Activated CD4-positive, alpha-beta T cell treated with anti-CD3 and anti-CD28 coated beads, Interleukin-2, amount 50 U/mL, for 24 hours (primary cell): ENCODE results near the gene DLGAP4.

Source experiments
- DNase-seq, 2 donors: peaks; one replicate each; pipeline ENCODE4 v3.0.0-alpha.2; 2020; ENCODE audit warnings: low read depth in 1 of 2, low spot score in 1 of 2

DLGAP4 gene

DNA sequence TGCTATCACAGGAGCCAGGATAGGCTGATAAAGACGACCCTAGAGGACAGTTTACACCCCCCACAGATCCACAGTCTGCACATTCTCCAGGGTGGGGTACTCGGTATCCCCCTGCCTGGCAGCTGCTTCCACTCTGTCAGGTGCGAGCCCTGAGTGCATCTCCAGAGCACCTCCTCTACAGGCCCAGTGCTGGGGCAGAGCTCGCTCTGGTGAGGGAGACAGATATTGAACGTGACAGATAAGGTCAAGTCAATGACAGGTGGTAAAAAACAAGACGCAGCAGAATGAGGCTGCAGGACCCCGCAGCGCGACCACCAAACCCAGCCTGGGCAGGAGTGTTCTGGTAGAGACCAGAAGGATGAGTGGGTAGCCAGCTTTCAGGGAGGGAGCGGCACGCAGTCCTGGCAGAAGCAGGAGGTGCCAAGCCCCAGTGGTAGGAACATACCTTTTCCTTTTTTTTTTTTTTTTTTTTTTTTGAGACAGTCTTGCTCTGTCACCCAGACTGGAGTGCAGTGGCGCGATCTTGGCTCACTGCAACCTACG, 222.8 kb downstream of the DLGAP4 start:
- DNase-seq, result no peak

DNA sequence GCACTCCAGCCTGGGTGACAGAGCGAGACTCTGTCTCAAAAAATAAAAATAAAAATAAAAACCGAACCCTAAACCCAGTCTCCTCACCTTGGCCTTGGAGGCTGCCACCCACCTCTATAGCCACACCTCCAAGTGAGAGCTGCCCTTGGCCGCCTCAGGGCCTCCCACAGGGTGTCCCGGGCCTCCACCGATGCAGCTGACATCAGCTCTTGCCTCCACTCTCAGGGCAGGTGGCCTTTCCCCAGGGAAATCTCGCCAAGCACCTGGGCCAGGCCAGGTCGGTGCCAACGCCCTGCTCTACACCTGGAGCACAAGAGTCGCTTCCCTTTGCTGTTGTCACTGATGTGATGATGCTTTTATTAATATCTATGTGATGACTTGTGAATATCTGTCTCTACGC, 226.2 kb downstream of the DLGAP4 start:
- DNase-seq, result no peak

DNA sequence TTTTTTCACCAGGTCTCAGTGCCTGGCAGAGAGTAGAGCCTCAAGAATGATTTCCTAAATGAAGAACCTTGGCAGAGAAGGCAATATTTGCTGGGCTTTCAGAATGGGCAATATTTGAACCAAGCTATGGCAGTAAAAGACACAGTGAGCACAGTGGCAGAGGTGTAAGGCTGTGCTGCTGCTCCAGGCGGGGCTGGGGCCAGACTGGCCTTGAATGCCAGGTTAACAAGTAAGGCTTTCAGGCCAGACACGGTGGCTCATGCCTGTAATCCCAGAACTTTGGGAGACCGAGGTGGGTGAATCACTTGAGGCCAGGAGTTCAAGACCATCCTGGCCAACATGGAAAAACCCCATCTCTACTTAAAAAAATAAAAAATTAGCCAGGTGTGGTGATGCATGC, 226.7 kb downstream of the DLGAP4 start:
- no peak for DNase-seq

DNA sequence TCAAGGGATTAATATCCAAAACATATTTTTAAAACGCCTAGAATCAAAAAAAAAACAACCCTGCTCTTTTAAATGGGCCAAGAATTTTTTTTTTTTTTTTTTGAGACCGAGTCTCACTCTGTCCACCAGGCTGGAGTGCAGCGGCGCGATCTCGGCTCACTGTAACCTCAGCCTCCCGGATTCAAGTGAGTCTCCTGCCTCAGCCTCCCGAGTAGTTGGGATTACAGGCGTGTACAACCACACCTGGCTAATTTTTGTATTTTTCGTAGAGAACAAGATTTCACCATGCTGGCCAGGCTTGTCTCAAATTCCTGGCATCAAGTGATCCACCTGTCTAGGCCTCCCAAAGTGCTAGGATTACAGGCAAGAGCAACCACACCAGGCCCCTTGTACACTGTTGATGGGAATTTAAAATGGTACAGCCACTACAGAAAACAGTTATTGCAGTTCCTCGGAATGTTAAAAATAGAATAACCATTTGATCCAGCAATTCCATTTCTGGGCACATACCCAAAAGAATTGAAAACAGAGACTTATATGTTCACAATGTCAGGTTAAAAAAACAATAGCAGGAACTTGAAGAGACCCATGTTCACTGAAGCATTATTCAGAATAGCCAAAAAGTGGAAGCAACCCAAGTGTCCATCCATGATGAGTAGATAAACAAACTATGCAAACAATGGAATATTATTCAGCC, 232.0 kb downstream of the DLGAP4 start:
- DNase-seq, result no peak

DNA sequence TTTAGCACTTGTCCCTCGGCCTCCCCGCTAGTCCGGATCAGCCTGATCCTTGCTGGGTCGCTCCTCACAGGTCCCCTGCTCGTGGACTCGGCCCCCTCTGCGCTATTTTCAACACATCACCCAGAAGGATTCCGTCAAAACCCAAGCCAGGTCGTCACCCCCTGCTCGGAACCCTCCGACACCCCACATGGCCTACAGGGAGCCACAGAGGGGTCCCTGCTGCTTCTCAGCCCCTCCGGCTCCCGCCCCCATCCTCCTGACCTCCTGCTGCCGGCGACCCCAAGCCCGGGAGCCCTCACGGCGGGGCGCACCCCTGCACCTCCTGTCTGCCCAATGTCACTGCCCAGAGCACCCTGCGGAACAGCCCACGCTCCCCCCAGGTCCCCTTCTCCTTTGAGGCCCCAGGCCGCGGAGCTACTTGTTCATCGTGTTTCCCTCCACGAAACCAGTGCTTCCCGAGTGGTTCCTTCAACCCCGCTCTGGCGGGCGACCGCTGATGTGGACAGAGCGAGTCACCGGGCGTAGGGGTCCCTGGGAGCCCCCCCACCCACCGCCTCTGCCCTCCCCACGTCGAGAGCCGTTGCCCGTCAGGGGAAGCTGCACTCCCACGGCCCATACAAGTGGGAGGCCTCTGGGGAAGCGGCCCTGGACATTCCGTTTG, 234.5 kb downstream of the DLGAP4 start:
- no peak for DNase-seq

DNA sequence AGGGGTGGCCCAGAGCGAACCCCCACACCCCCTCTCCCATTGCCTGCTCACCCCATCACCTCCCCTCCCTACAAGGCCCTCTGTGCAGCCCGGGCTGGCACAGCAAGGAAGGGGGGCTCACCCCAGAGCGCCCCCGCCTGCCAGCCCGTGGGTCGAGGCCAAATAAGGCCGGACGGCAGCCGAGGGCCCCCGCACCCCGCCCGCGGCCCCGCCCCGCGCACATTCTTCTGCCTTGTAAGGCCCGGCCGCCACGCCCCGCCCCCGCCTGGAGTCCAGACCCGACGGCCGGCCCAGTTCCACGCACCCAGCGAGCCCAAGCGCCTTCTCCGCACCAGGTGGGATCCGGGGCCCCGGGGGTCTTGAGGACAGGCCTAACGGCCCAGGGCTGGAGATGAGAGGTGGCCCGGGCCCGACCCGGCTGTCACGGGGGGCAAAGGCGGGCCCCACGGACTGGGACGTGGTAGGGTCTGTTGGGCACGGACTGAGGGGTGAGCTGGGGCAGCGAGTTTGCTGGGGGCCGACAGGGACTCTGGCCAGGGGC, 235.2 kb downstream of the DLGAP4 start, which contains the start of gene MYL9:
TSS of gene MYL9 (plus strand) at position 293 of the 541 bp plus-strand sequence. CDS start 3,366 bp downstream, outside the sequence.
- DNase-seq, result no peak

DNA sequence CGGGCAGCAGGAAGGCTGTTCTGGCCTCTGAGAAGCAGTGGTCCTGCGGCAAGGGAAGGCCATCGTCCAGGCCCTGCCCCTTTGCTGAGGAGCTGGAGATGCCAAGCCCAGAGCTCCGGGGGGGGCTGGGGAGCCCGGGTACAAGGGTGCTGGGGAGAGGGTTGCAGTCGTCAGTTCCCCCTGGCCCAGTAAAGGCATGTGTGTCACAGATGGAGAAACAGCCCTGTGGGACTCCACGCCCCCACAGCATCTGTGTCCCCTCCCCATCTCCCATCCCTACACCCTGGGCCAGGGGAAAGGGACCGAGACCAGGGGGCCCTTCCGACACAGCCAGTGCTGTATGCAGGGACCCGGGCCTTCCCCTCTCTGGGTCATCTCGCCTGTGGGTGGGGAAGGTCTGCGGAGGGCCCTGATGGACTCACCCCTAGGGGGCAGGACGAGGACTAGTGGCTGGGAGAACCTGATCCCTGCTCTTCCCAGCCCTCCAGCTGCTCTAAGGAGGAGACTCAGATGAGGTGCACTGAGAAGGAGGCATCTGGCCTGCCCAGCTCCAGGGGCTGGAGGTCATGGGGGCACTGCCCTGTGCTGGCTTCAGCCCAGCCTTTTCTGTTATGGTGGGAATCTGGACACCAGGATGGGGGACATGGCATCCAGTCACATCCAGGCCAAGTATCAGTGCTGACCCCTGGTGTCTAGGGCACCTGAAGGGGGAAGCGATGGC, 235.8 kb downstream of the DLGAP4 start:
- no peak for DNase-seq

DNA sequence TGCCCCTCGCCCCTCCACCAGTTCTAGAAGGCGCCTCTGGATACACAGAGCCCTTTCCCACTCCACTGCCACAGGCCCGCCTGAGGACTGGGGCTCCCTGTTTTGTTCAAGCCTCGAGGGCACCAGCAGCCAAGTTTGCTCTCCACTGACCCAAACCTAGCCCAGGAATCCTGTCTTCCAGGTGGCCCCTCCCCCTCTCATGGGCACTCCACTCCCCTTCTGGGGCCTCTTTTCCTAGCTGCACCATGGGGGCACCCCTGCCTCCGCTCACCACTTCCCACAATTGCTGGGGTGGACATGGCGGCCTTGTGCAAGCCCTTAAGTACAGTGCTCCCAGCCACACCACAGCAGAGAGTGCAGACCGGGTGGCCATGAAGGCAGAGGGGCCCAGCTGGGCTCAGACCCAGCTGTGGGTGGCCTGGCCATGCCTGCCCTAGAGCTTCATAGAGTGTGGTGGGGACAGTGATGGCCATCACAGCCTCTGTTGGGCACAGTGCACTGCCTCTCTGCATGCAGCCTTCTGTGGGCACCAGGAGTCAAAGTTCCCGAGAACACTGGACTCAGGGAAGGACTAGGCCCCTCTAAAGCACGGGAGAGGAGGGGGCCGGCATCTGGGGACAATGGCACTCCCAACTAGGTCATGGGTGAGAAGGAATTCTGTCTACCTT, 236.5 kb downstream of the DLGAP4 start:
- DNase-seq, result no peak

DNA sequence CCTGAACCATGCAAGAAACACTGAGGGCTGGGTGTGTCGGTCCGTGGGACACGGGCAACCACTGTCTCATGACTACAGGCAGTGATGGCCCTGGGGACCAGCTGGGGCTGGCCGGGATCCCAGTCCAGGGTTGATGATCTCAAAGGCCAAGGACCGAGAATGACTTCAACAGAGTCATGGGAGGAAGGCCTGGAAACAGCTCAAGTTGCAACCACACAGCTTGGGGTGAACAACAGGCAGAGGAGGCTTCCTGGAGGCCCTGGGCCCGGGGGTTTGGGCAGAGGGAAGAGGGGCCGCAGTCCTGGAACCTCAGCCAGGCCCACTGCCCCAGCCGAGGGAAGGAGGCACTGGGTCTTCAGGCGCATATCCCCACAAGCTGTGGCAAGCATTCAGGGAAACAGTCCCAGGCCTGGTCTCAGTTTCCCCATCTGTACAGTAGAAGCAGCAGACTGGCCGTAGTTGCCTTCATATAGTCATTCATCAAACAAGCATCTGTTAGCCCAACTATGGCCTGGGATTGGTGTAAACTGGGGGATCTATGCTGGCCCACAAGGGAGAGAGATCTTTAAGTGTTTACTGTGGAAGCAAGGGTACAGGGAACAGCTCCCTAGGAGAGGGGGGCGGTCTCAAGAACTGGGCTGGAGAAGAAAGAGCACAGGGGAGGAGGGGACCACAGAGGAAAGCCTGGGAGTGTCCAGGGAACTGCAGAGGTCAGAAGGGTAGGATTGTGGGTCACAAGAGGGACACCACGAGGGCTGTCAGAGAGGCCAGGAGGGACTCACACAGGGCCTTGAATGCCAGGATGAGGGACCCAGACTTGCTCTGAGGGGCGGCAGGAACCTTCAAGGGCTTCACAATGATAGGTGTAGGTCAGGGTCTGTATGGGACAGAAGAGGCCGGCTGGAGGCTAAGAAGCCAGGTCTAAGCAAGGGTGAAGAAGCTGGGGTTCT, 237.3 kb downstream of the DLGAP4 start:
- DNase-seq, result no peak

DNA sequence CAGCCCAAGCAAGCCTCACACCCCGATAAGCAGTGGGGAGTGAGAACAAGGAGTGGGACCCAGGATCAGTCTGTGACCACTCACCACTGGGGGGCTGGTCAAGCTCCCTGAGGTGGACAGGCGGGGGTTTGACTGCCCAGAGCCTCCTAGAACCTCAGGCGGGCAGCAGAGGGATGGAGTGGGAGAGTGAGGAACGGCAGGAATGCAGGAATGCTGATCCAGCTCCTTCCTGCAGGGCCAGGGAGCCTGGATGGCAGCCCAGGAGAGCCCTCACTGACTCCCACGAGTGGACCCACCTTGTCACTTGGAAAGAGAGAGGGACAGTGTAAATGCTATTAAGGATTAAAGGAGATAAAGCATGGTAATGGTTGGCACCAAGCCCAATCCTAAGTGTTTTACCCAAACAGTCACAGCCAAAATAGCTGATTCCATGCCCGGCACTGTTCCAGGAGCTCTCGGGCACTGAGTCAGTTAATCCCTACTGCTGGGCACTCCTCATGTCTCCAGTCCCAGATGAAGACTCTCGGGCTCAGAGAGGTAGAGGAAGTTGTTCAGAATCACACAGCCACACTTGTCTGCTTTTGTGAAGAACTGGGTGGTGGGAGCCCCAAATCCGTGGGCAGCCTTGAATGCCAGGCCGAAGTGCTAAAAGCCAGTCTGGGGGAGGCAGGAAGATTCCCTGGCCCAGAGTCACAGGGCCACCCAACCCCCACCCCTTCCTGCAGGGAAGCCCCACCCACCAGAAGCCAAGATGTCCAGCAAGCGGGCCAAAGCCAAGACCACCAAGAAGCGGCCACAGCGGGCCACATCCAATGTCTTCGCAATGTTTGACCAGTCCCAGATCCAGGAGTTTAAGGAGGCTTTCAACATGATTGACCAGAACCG, 238.2 kb downstream of the DLGAP4 start:
- DNase-seq, result no peak

DNA sequence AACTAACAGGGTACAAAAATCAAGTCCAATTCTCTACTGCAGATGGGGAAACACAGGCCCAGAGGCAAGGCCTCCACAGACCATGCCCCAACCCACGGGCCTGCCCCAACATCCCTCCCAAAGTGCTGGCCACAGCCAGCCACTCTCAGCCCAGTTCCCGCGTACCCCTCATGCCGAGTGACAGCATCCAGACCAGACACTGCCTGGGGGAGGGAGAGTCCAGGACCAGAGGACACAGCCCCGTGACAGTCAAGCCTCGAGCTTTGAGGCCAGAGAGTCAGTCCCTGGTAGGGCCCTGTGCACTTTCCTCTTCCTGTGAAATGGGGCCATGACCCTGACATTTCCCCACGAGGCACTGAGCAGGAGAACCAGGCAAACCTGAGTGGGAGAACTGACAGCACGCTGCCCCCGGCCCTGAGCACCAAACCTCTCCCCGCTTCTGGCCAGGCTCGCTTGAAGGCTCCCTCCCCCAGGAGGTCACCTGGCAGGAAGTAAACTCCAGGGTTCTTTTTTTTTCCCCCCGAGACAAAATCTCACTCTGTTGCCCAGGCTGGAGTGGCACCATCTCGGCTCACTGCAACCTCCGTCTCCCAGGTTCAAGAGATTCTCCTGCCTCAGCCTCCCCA, 240.1 kb downstream of the DLGAP4 start:
- DNase-seq, result no peak

DNA sequence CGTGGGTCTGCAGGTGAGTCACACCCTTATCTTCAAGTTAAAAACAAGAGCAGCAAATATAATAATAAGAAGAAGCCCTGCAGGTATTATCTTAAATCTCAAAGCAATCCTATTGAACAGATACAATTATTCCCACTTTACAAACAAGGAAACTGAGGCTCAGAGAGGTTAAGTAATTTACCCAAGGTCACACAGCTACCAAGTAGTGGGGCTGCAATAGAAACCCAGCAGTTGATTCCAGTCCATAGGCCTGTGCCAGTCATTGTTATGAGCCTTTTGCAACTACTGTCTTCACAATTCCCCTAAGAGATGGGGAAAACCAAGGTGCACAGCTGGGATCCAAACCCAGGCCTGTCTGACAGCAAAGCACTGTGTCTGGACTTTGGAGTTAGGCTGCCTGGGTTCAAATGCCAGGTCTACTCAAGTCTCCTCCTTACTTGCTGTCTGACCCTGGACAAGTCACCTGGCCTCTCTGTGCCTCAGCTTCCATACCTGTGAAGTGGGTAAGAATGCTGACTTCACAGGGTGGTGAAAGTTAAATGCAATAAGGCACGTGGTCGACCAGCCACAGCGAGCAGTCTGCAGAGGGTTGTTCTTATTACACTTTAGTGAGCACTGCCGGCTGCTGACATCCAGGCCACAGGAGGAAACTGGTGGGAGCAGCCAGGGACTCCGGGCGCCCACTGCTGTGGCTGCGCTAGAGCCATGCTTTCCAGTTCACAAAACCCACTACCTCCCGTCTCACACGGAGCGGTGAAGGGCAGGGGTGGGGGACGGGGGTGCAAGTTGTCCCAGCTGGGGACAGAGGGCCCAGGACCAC, 241.3 kb downstream of the DLGAP4 start:
- no peak for DNase-seq

DNA sequence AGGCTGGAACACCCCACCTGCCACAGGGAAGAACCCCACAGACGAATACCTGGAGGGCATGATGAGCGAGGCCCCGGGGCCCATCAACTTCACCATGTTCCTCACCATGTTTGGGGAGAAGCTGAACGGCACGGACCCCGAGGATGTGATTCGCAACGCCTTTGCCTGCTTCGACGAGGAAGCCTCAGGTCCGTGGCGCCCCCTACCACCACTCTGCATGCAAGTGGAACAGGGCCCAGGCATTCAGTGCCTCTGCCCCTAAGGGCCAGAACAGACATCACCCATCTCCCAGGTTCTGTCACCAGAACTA, 241.8 kb downstream of the DLGAP4 start:
- DNase-seq, result no peak

DNA sequence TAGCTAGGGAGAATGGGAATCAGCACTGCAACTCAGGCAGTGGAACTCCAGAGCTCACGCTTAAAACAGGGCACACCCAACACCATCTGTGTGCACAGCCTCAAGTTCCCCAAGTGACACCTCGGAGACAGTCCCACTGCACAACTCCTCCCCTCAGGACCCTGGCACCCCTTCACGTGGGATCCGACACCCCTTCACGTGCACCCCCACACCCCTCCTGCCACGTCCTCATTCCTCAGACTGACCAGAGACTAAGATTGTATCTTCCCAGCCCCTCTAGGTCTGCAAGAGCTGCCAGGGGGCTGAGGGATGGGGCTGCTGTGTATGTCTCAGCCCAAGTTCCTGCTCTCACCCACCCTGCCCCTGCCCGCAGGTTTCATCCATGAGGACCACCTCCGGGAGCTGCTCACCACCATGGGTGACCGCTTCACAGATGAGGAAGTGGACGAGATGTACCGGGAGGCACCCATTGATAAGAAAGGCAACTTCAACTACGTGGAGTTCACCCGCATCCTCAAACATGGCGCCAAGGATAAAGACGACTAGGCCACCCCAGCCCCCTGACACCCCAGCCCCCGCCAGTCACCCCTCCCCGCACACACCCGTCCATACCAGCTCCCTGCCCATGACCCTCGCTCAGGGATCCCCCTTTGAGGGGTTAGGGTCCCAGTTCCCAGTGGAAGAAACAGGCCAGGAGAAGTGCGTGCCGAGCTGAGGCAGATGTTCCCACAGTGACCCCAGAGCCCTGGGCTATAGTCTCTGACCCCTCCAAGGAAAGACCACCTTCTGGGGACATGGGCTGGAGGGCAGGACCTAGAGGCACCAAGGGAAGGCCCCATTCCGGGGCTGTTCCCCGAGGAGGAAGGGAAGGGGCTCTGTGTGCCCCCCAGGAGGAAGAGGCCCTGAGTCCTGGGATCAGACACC, 242.8 kb downstream of the DLGAP4 start:
- DNase-seq, result no peak

DNA sequence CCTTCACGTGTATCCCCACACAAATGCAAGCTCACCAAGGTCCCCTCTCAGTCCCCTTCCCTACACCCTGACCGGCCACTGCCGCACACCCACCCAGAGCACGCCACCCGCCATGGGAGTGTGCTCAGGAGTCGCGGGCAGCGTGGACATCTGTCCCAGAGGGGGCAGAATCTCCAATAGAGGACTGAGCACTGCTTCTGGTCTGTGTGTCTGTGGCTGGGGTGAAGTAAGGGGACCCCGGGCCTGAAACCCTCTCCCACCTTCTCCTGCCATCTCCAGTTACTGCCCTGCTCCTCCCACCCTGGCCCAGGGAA, 243.4 kb downstream of the DLGAP4 start:
- no peak for DNase-seq

DNA sequence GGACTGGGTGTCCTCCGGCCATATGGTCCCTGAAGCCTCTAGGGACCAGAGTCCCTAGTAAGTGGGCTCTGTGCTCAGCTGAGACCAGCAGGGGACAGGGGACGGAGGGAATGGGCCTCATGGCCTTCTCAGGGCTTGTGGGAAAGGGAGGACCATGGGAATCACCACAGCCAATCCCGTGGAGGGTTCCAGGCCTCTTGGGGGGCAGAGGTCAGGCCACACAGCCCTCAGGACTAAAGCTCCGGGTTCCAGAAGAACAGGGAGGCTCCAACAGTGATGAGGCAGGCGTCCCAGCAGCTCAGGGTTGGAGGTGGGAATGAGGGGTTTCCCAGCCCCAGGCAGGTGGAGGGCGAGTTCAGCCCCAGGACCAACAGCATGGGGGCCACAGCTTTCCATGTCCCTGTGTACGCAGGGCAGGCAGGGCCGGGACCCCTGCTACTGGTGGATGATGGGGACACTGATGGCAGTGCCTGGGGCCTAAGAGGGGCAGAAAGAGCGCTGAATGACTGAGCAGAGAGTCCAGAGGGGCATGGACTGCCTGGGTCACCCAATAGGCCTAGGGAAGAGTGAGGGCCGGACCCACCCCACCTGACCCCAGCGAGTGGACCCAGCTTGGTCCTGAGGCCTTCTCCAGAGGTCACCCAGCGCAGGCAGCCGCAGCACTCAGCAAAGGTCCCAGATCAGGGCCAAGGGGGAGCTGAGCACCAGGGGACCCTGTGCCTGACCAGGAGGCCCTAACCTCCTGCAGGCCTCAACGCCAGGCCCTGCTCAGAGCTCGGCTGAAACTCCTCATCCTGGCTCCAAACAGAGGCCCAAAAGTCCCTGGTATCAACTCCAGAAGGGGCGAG, 244.0 kb downstream of the DLGAP4 start:
- DNase-seq, result no peak
